H1 (cell line): ENCODE results near the gene GRSF1. TPM values are rescaled to one million over a fixed set of nuclear protein-coding genes. Genes with fewer than 3 reads are reported as not detected.

ENCODE experiments used
- CHD1 ChIP-seq: IDR thresholded peaks from 2 replicates; pipeline ENCODE4 v1.6.1; 2012; ENCODE audit warnings: low read depth, low read length, improper control_type of control experiment
- JUND ChIP-seq: IDR thresholded peaks from 2 replicates; pipeline ENCODE4 v1.6.1; 2011; ENCODE audit warnings: mild to moderate bottlenecking, improper control_type of control experiment, low read length
- KDM1A ChIP-seq: fragments of 200-600, 300-600 bp; sonication (generic); IDR thresholded peaks from 2 replicates; pipeline ENCODE4 v1.7.1; 2016; ENCODE audit warnings: mild to moderate bottlenecking, low read length, borderline replicate concordance
- KDM5A ChIP-seq: fragments of 200-600 bp; IDR thresholded peaks from 2 replicates; pipeline ENCODE4 v1.7.1; 2012; ENCODE audit warnings: mild to moderate bottlenecking, low read length, inconsistent platforms, mixed read lengths
- PHF8 ChIP-seq: fragments of 200-600 bp; sonication (generic); conservative IDR thresholded peaks from 2 replicates; pipeline ENCODE4 v1.7.1; 2012; ENCODE audit warnings: low read depth, mild to moderate bottlenecking, inconsistent platforms, low read length, moderate library complexity
- SP1 ChIP-seq: IDR thresholded peaks from 2 replicates; pipeline ENCODE4 v1.6.1; 2011; ENCODE audit warnings: low read depth, low read length
- SUZ12 ChIP-seq: fragments of 200-600 bp; sonication (generic); IDR thresholded peaks from 2 replicates; pipeline ENCODE4 v1.6.1; 2012; ENCODE audit warnings: mild to moderate bottlenecking, inconsistent platforms, low read length, moderate library complexity, mixed read lengths
- polyA plus RNA-seq, 7 experiments: library from polyadenylated mRNA; depleted of rRNA in 3 of 7; stranded (reverse) in 5 of 7; unstranded in 2 of 7; fragments of >200 nt in 5 of 7; fragments of 200-250 nt in 2 of 7; gene quantifications; 1 replicate in 5 of 7; 2 replicates in 1 of 7; 4 replicates in 1 of 7; pipeline versions ENCODE4 v1.2.1 to v1.2.3, GENCODE V29; 2011 to 2013; ENCODE audit warnings: missing spikeins in 2 of 7, mixed read lengths in 2 of 7
- total RNA-seq: library from RNA; stranded (reverse); fragmentation: NEBNext Ultra II Directional; extraction: Animal tissue kit (Norgen Biotek cat#: 25700); gene quantifications from 2 replicates; pipeline ENCODE4 v1.2.1, GENCODE V29; 2021
- TF ChIP-seq, protein P1 (sequence below): IDR thresholded peaks from 2 replicates; pipeline ENCODE4 v1.6.1; 2011; ENCODE audit warnings: low read depth, mild to moderate bottlenecking, low read length; ENCODE audit not compliant: insufficient read depth

Gene GRSF1
- total and polyA plus RNA-seq, 2 of the 8 experiments (the other 6 are each of a cell fraction or from before 2014, with no cell fraction given) = 44.3 to 112 TPM

DNA sequence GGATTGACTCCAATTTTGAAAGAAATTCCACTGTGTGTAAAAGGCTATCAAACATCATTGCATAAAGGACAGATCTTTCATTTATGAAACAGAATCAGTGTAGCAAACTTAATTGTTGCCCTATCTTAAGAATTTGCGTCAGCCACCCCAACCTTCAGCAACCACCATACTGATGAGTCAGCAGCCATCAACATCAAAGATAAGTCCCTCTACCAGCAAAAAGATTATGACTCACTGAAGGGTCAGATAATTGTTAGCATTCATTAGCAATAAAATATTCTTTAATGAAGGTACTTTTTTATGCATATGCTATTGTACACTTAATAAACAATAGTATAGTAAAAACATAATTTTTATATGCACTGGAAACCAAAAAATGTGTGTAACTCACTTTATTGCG is 15.8 kb upstream of the GRSF1 start (continued):
- TF ChIP-seq JUND (no peak), PHF8 (no peak), KDM1A (no peak), SP1 (no peak), CHD1 (no peak), KDM5A (no peak), SUZ12 (no peak)
- TF ChIP-seq, protein P1, sequence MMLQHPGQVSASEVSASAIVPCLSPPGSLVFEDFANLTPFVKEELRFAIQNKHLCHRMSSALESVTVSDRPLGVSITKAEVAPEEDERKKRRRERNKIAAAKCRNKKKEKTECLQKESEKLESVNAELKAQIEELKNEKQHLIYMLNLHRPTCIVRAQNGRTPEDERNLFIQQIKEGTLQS = no peak
